ENCODE measurements around the gene ABLIM3. TPM values are rescaled to one million over a fixed set of nuclear protein-coding genes. Genes with fewer than 3 reads are reported as not detected.

Gene ABLIM3
- total and polyA plus RNA-seq, 2 donors (not counting 3 experiments of a cell fraction or from before 2014, with no cell fraction given): 16.7 to 42.1 TPM

GRCh38 chr5:149227168-149227826, 86.0 kb downstream of the ABLIM3 start:
- Histone ChIP-seq H2AFZ (ENCODE audit: low read depth, low read length) (no peak overlapping the region), H3K9me1 (replicated peaks; ENCODE audit: control insufficient read depth, extremely low read depth, insufficient read depth, low read length) (no peaks in the 10 kb centered on the region), H3K27ac (ENCODE audit: insufficient read depth, low read depth, low read length) (peak overlapping the region; percentile 53), H4K20me1 (replicated peaks; ENCODE audit: control insufficient read depth, extremely low read depth, insufficient read depth, low read length) (no peaks in the 10 kb centered on the region), H3K4me1 (ENCODE audit: control insufficient read depth, extremely low read depth, insufficient read depth, low read length) (peaks cover 30% of the 10 kb centered on the region), H3K79me2 (ENCODE audit: control insufficient read depth, insufficient read depth, low read length) (no peaks in the 10 kb centered on the region), H3K9ac (replicated peaks; ENCODE audit: extremely low read depth, insufficient read depth, low read length) (no peak overlapping the region), H3K36me3 (ENCODE audit: control insufficient read depth in 2 of 2, extremely low read depth in 1 of 2, insufficient read depth in 2 of 2, low read length in 2 of 2) (no peaks in the 10 kb centered on the region), H3K27me3 (ENCODE audit: control insufficient read depth in 2 of 2, insufficient read depth in 2 of 2, low read length in 2 of 2) (no peaks in the 10 kb centered on the region), H3K4me3 (replicated peaks in 1 of 3; ENCODE audit: insufficient read depth in 1 of 3, low read depth in 1 of 3, low read length in 3 of 3) (peak overlapping the region in 1 of 3 experiments; percentile 20), H3K9me3 (replicated peaks; ENCODE audit: control insufficient read depth, insufficient read depth, low read length) (no peaks in the 10 kb centered on the region), H3K4me2 (ENCODE audit: insufficient read depth, low read length) (peak overlapping the region; percentile 39)
- dilution Hi-C loops (cut with MboI; ENCODE audit: extremely low pct_ligation_motif_present, low sequenced_read_pairs): no loop called here
- TF ChIP-seq JUN (IDR thresholded peaks at IDR 0.05; ENCODE audit: borderline replicate concordance, insufficient read depth, insufficient read length, low read depth) (peak; percentile 75), POLR2AphosphoS5 (IDR thresholded peaks at IDR 0.05; ENCODE audit: insufficient read depth, low read depth, low read length) (no peak), MAX (IDR thresholded peaks at IDR 0.05; ENCODE audit: insufficient read depth, insufficient read length) (no peak), POLR2A (IDR thresholded peaks at IDR 0.05; ENCODE audit: low read depth, low read length) (no peak), EZH2 (IDR thresholded peaks at IDR 0.05; ENCODE audit: borderline replicate concordance, low read depth, low read length, severe bottlenecking) (no peak), FOS (IDR thresholded peaks at IDR 0.05; ENCODE audit: borderline replicate concordance, insufficient read depth, low read length) (peak; percentile 84), CTCF (IDR thresholded peaks at IDR 0.05; ENCODE audit: extremely low read depth in 1 of 2, insufficient read depth in 1 of 2, low read depth in 1 of 2, low read length in 2 of 2) (no peak), GATA2 (IDR thresholded peaks at IDR 0.05; ENCODE audit: insufficient read depth, insufficient read length, low read depth, low read length) (peak; percentile 88), MYC (IDR thresholded peaks at IDR 0.05; ENCODE audit: low read depth, low read length) (no peak)
- ChIA-PET CTCF (interaction anchor here (0.7 to 9.4 kb wide), 12 partner anchors 10 to 102 kb away, joined by 3 to 238 read pairs (median 4); partner anchors contain the start of gene ABLIM3), POLR2A (interaction anchor here (0.6 to 1.5 kb wide), 2 partner anchors 84 to 321 kb away, joined by 3 to 6 read pairs; no protein-coding TSS in a partner anchor)
- peak; percentile 61 for DNase-seq (ENCODE audit: low read depth, low spot score)
- BruUV-seq (replicated peaks): no TSS peak
- intact Hi-C loops (cut with micrococcal nuclease): loop anchor here (5.0 kb wide), 1 partner anchor 190 kb away; no protein-coding TSS in a partner anchor
- FAIRE-seq: peak; percentile 81
